CD14-positive monocyte (primary cell): ENCODE measurements around the gene CD4. TPM values are rescaled to one million over a fixed set of nuclear protein-coding genes. Genes with fewer than 3 reads are reported as not detected.

ENCODE experiments used
- DNase-seq, 3 donors: peaks; one replicate each; pipeline ENCODE4 v3.0.0-alpha.2; 2011 to 2022
- H2AFZ ChIP-seq: 2 replicates; pipeline ENCODE4 v1.6.0; 2012; ENCODE audit warnings: mild to moderate bottlenecking, low read depth, low read length, inconsistent platforms; ENCODE audit not compliant: insufficient read depth, poor library complexity, severe bottlenecking
- H3K27ac ChIP-seq, 2 donors: 1 replicate in 1 of 2; 2 replicates in 1 of 2; pipeline ENCODE4 v1.5.1; 2012 to 2013; ENCODE audit warnings: low read length in 2 of 2, control low read depth in 1 of 2, inconsistent platforms in 1 of 2, low read depth in 1 of 2, mild to moderate bottlenecking in 1 of 2
- H3K27me3 ChIP-seq, 2 donors: one replicate each; pipeline versions ENCODE4 v1.6.0 to v1.6.1; 2011 to 2013; ENCODE audit warnings: low read length in 2 of 2; ENCODE audit not compliant: control insufficient read depth in 2 of 2, insufficient read depth in 2 of 2
- H3K36me3 ChIP-seq, 2 donors: replicated peaks in 1 of 2; 1 replicate in 1 of 2; 2 replicates in 1 of 2; pipeline versions ENCODE4 v1.5.1 to v1.6.1; 2012 to 2013; ENCODE audit warnings: low read length in 2 of 2, control low read depth in 1 of 2, inconsistent platforms in 1 of 2, mild to moderate bottlenecking in 1 of 2; ENCODE audit not compliant: insufficient read depth in 2 of 2, control insufficient read depth in 1 of 2
- H3K4me1 ChIP-seq, 2 donors: 1 replicate in 1 of 2; 2 replicates in 1 of 2; pipeline versions ENCODE4 v1.5.1 to v1.6.1; 2012 to 2013; ENCODE audit warnings: low read length in 2 of 2, control low read depth in 1 of 2, inconsistent platforms in 1 of 2, mild to moderate bottlenecking in 1 of 2, moderate library complexity in 1 of 2; ENCODE audit not compliant: insufficient read depth in 2 of 2, control insufficient read depth in 1 of 2
- H3K4me2 ChIP-seq: replicated peaks from 2 replicates; pipeline ENCODE3; 2012; ENCODE audit warnings: low read length, moderate library complexity, mild to moderate bottlenecking; ENCODE audit not compliant: poor library complexity, severe bottlenecking; ENCODE audit errors: extremely low read depth
- H3K4me3 ChIP-seq, 3 experiments: fragments of 200-600 bp in 1 of 3; sonication (generic) in 1 of 3; replicated peaks in 1 of 3; 1 replicate in 2 of 3; 2 replicates in 1 of 3; pipeline ENCODE4 v1.5.1; 2011 to 2013; ENCODE audit warnings: low read length in 3 of 3, mild to moderate bottlenecking in 3 of 3, control low read depth in 2 of 3, low read depth in 2 of 3, inconsistent platforms in 1 of 3, moderate library complexity in 1 of 3
- H3K79me2 ChIP-seq: 2 replicates; pipeline ENCODE4 v1.6.0; 2012; ENCODE audit warnings: mild to moderate bottlenecking, control low read depth, inconsistent platforms, low read length, moderate library complexity; ENCODE audit not compliant: insufficient read depth
- H3K9ac ChIP-seq: 2 replicates; pipeline ENCODE4 v1.6.0; 2017; ENCODE audit warnings: low read length, mild to moderate bottlenecking; ENCODE audit not compliant: insufficient read depth, poor library complexity, severe bottlenecking
- H3K9me3 ChIP-seq, 2 donors: replicated peaks in 1 of 2; 1 replicate in 1 of 2; 2 replicates in 1 of 2; pipeline versions ENCODE4 v1.5.1 to v1.6.1; 2012 to 2013; ENCODE audit warnings: low read length in 2 of 2, control low read depth in 1 of 2; ENCODE audit not compliant: control insufficient read depth in 1 of 2, insufficient read depth in 1 of 2
- H4K20me1 ChIP-seq: 2 replicates; pipeline ENCODE4 v1.6.0; 2012; ENCODE audit warnings: mild to moderate bottlenecking, low read length, control low read depth, moderate library complexity; ENCODE audit not compliant: insufficient read depth
- H3K27ac Mint-ChIP-seq, 7 donors: one replicate each; pipeline ENCODE4 v1.8.0; 2020; ENCODE audit warnings: mild to moderate bottlenecking in 7 of 7, mixed read lengths in 7 of 7, moderate library complexity in 6 of 7, inconsistent platforms in 2 of 7
- H3K27me3 Mint-ChIP-seq, 3 donors: one replicate each; pipeline ENCODE4 v1.8.0; 2021 to 2022; ENCODE audit warnings: low read depth in 3 of 3, mild to moderate bottlenecking in 3 of 3, mixed read lengths in 3 of 3, moderate library complexity in 3 of 3, inconsistent platforms in 1 of 3
- H3K36me3 Mint-ChIP-seq, 2 donors: one replicate each; pipeline ENCODE4 v1.8.0; 2020; ENCODE audit warnings: mixed read lengths in 2 of 2, inconsistent platforms in 1 of 2, mild to moderate bottlenecking in 1 of 2
- H3K4me1 Mint-ChIP-seq: one replicate; pipeline ENCODE4 v1.8.0; 2020; ENCODE audit warnings: mild to moderate bottlenecking, mixed read lengths
- H3K4me3 Mint-ChIP-seq, 2 donors: one replicate each; pipeline ENCODE4 v1.8.0; 2020; ENCODE audit warnings: mild to moderate bottlenecking in 2 of 2, mixed read lengths in 2 of 2, moderate library complexity in 1 of 2
- H3K9me3 Mint-ChIP-seq, 7 donors: one replicate each; pipeline ENCODE4 v1.8.0; 2020 to 2022; ENCODE audit warnings: mixed read lengths in 7 of 7, mild to moderate bottlenecking in 6 of 7, moderate library complexity in 6 of 7, inconsistent platforms in 2 of 7
- CTCF ChIP-seq: fragments of 200-600 bp; IDR thresholded peaks from one replicate; pipeline ENCODE4 v1.8.0; 2022; ENCODE audit warnings: antibody characterized with exemption, mild to moderate bottlenecking
- WGBS: methylation state at CpG from one replicate; pipeline ENCODE4 v1.1.5; 2013; ENCODE audit warnings: missing lambda C conversion rate; ENCODE audit not compliant: insufficient coverage; 5-methylcytosine and 5-hydroxymethylcytosine counted together
- intact Hi-C, 2 donors: fragments of 100-400 bp; cut with micrococcal nuclease; formaldehyde crosslinking; loops; one replicate each; pipeline versions ENCODE4 v1.15.0 to v1.15.1; 2023
- polyA plus RNA-seq, 3 donors: library from polyadenylated mRNA; depleted of rRNA in 1 of 3; unstranded in 2 of 3; stranded (reverse) in 1 of 3; fragments of 300-500 nt in 2 of 3; fragments of >200 nt in 1 of 3; fragmentation: Illumina TruSeq in 2 of 3; gene quantifications; 1 replicate in 2 of 3; 2 replicates in 1 of 3; pipeline ENCODE4 v1.2.3, GENCODE V29; 2012 to 2021

CD4 gene
- polyA plus RNA-seq, 3 donors = 261 to 371 (median 269) TPM

DNA sequence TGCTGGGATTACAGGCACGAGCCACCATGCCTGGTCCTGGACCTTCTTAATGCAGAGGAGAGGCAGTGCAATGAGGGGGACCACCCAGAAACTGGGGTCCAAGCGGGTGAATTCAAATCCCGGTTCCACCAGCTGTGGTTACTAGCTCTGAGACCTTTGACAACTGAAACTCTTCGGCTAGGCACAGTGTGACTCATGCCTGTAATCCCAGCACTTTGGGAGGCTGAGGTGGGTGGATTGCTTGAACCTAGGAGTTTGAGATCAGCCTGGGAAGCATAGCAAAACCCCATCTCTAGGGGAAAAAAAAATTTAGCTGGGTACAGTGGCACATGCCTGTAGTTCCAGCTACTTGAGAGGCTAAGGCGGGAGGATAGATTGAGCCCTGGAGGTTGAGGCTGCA, 5.0 kb upstream of the CD4 start:
- no peak for TF ChIP-seq CTCF
- Histone ChIP-seq H3K79me2 (peaks cover under 1% of the 10 kb centered on the region), H3K27ac (peak overlapping the region; percentile 29 to 69), H2AFZ (peak overlapping the region; percentile 68), H3K9ac (peak overlapping the region; percentile 29), H3K4me2 (peak overlapping the region; percentile 55), H3K4me1 (peaks cover 56 to 67% of the 10 kb centered on the region in 2 donors), H3K27me3 (no peaks in the 10 kb centered on the region), H3K9me3 (no peaks in the 10 kb centered on the region), H3K4me3 (peak overlapping the region in 1 of 3 experiments; percentile 50), H3K36me3 (no peaks in the 10 kb centered on the region), H4K20me1 (no peaks in the 10 kb centered on the region)
- Mint-ChIP-seq H3K4me3 (peak overlapping the region in 1 of 2 donors; percentile 72), H3K36me3 (peaks cover 0 to 2% of the 10 kb centered on the region in 2 donors), H3K27ac (peak overlapping the region; percentile 71 to 89 (median 77)), H3K9me3 (no peaks in the 10 kb centered on the region), H3K4me1 (peaks cover 55% of the 10 kb centered on the region), H3K27me3 (peaks cover 0 to 2% (median 1%) of the 10 kb centered on the region in 3 donors)
- DNase-seq = peak in 1 of 3 donors; percentile 58
- WGBS = 91% methylated on average over 4 of the region's 5 CpGs
- intact Hi-C loops = no loop called here

GRCh38 chr12:6784761-6785160, 4.6 kb upstream of the CD4 start:
- Histone ChIP-seq H3K36me3 (no peaks in the 10 kb centered on the region), H3K9me3 (no peaks in the 10 kb centered on the region), H3K27ac (peak overlapping the region; percentile 29 to 69), H3K27me3 (no peaks in the 10 kb centered on the region), H3K4me3 (peak overlapping the region in 1 of 3 experiments; percentile 50), H3K4me1 (peaks cover 58 to 68% of the 10 kb centered on the region in 2 donors), H3K4me2 (peak overlapping the region; percentile 55), H4K20me1 (no peaks in the 10 kb centered on the region), H3K79me2 (peaks cover 6% of the 10 kb centered on the region), H2AFZ (peak overlapping the region; percentile 68), H3K9ac (peak overlapping the region; percentile 29)
- peaks cover 0 to 2% of the 10 kb centered on the region in 2 donors for H3K36me3 Mint-ChIP-seq
- peak overlapping the region; percentile 74 to 89 (median 77) for H3K27ac Mint-ChIP-seq
- WGBS = 0% methylated on average over 1 of the region's 5 CpGs
- H3K27me3 Mint-ChIP-seq = peaks cover 0 to 2% (median 1%) of the 10 kb centered on the region in 3 donors
- intact Hi-C loops = no loop called here
- peaks cover 56% of the 10 kb centered on the region for H3K4me1 Mint-ChIP-seq
- TF ChIP-seq CTCF = no peak
- H3K9me3 Mint-ChIP-seq = no peaks in the 10 kb centered on the region
- DNase-seq = peak in 2 of 3 donors; percentile 31 to 69
- peak overlapping the region; percentile 6 to 72 for H3K4me3 Mint-ChIP-seq
